Right lobe of liver (tissue), 4 donors: ENCODE data around the gene KTN1.

Source experiments
- POLR2A ChIP-seq: fragments of 450-650 bp; IDR thresholded peaks from one replicate; pipeline ENCODE4 v1.6.1; 2017; ENCODE audit warnings: antibody characterized with exemption, mild to moderate bottlenecking
- TF ChIP-seq, protein P1 (sequence below), 4 donors: fragments of 200-600 bp in 3 of 4; fragments of 450-650 bp in 1 of 4; IDR thresholded peaks; one replicate each; pipeline versions ENCODE4 v1.5.1 to v1.8.0; 2016 to 2022; ENCODE audit warnings: antibody characterized with exemption in 4 of 4, mild to moderate bottlenecking in 2 of 4
- donor health status: DM: no; HTN: no; CAD: no.
- donor health status: DM: no; HTN: no; CAD: no.
- donor health status: DM: no; HTN: yes; CAD: no.

- TF ChIP-seq, protein P1, sequence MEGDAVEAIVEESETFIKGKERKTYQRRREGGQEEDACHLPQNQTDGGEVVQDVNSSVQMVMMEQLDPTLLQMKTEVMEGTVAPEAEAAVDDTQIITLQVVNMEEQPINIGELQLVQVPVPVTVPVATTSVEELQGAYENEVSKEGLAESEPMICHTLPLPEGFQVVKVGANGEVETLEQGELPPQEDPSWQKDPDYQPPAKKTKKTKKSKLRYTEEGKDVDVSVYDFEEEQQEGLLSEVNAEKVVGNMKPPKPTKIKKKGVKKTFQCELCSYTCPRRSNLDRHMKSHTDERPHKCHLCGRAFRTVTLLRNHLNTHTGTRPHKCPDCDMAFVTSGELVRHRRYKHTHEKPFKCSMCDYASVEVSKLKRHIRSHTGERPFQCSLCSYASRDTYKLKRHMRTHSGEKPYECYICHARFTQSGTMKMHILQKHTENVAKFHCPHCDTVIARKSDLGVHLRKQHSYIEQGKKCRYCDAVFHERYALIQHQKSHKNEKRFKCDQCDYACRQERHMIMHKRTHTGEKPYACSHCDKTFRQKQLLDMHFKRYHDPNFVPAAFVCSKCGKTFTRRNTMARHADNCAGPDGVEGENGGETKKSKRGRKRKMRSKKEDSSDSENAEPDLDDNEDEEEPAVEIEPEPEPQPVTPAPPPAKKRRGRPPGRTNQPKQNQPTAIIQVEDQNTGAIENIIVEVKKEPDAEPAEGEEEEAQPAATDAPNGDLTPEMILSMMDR (IDR thresholded peaks at IDR 0.05), result no peak
- no peak for TF ChIP-seq POLR2A
Measured at GRCh38 chr14:55717621-55718020, 137.6 kb downstream of the KTN1 start.
